Ramos (cell line): ENCODE data around the gene JSRP1.

Source experiments
- in situ Hi-C: fragments of 300-500 bp; cut with MboI; formaldehyde crosslinking; loops from one replicate; pipeline ENCODE4 v1.14.3; 2022; ENCODE audit warnings: low sequenced_read_pairs; ENCODE audit not compliant: unreplicated experiment

The JSRP1 gene

GRCh38 chr19:2207008-2207407, 49.2 kb downstream of the JSRP1 start:
- in situ Hi-C loops = no loop called here

- in situ Hi-C loops = no loop called here
Measured at GRCh38 chr19:2202366-2202765, 53.9 kb downstream of the JSRP1 start.
